Measurements from ENCODE around the gene CNDP1. TPM values are rescaled to one million over a fixed set of nuclear protein-coding genes. Genes with fewer than 3 reads are reported as not detected.
A peak's percentile ranks its signal among the peaks of the same experiment; 100 is the strongest.
"Not testable (repeated sequence)": the region's sequence is repeated elsewhere in the genome, so short reads cannot be mapped to it uniquely, and the experiment has no call there.

Gene CNDP1, protein sequence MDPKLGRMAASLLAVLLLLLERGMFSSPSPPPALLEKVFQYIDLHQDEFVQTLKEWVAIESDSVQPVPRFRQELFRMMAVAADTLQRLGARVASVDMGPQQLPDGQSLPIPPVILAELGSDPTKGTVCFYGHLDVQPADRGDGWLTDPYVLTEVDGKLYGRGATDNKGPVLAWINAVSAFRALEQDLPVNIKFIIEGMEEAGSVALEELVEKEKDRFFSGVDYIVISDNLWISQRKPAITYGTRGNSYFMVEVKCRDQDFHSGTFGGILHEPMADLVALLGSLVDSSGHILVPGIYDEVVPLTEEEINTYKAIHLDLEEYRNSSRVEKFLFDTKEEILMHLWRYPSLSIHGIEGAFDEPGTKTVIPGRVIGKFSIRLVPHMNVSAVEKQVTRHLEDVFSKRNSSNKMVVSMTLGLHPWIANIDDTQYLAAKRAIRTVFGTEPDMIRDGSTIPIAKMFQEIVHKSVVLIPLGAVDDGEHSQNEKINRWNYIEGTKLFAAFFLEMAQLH
- total RNA-seq, result 0.10 TPM

DNA sequence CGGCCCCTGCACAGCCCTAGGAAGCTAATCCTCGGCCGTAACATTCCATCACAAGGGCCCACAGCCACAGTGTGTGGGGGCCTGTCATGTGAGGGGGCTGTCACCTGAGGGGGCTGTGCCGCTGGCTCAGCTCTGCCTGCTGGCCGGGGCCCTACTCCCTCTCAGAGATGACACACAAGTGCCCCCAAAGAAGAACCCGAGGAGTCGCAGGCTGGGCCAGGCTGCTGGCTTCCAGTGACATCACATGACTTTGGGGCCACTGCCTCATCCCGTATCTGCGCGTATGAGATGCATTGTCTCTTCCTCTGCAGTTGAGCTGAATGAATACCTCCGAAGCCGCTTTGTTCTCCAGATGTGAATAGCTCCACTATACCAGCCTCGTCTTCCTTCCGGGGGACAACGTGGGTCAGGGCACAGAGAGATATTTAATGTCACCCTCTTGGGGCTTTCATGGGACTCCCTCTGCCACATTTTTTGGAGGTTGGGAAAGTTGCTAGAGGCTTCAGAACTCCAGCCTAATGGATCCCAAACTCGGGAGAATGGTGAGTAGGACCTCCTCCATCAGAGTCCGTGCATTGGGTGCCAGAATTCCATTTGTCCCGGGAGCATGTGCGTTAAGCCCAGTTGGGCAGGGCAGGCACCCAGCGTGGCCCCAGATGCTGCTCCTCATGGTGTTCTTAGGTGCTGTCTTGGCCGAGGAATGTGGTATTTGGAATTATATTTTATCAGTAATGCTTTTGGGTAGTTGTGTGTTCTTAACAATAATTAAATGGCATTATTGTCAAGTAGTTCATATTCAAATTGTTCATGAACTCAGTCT lies at the start of gene CNDP1:
TSS of gene CNDP1 (plus strand) at position 351 of the 820 bp plus-strand sequence. CDS start at position 519, 168 bp downstream.
- DNase-seq, result no peak

DNA sequence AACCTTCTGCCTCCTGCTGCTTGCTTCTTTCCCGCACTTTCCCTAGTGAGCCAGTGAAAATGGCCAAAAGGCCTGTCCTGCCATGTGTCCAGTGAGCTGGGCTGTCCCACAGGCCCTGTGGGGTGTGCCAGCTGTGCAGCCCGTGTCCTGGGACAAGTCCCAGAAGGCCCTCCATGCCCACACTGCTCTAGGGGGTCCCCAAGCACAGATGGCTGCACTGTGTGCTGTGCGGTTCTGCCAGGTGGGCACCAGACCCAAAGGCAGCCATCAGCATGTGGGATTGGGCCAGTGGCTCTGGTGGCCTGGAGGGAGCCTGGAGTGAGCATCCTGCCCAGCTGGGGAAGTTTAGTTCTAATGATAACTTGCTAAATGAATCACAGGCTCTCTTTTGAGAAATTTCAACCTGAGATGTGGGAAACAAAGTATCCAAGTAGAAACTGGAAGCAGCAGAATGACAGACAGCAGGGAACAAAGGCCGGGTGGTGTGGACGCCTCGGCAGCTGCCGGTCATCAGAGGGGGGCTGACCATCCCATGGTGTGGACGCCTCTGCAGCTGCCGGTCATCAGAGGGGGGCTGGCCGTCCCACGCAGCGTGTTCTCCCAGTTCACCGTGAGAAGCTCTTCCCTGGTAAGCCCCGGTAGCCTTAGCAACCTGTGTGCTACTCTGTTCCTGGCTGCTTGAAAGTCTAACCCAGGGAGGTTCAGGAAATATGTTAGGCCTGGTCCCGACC lies 48.0 kb upstream of the CNDP1 start:
- no peak for DNase-seq

DNA sequence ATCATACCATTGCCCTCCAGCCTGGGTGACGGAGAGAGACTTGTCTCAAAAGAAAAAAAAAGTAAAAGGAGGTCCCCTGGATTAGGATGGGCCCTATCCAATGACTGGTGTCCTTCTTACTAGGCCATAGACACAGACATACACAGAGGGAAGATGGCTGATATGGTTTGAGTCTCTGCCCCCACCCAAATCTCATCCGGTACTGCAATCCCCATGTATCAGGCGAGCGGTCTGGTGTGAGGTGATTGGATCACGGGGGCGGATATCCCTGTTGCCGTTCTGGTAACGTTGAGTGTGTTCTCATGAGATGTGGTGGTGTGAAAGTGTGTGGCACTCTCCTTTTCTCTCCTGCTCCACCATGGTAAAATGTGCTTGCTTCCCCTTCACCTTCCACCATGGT lies 45.9 kb upstream of the CNDP1 start:
- no peak for DNase-seq

DNA sequence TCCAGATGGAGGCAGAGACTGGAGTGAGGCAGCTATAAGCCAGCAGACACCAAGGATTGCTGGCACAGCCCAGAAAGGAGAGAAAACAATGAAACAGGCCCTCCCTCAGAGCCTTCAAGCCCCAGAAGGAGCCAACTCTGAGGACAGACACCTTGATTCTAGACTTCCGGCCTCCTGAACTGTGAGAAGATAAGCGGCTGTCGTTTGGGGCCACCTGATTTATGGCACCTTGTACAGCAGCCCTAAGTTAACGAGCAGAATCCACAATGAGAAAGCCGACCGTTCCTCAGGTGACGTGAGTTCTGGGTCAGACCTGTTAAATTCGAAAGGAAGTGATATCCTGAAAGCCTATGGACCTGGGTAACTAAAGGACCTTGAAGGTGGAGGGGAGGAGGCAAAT lies 45.4 kb upstream of the CNDP1 start:
- no peak for DNase-seq

DNA sequence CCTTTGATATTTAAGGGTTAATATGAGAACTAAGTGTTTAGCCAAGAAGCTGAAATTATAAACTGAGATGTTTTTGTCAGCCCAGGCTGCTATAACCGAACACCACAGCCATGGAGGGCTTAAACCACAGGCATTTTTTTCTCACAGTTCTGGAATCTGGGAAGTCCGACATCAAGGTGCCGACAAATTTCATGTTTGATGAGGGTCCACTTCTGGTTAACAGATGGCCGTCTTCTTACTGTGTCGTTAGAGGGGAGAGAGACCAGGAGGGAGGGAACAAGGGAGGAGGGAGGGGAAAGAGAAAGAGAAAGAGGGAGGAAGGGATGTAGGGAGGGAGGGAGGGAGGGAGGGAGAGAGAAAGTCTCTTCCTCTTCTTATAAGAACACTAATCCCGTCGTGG lies 44.6 kb upstream of the CNDP1 start:
- DNase-seq, result peak; percentile 87

DNA sequence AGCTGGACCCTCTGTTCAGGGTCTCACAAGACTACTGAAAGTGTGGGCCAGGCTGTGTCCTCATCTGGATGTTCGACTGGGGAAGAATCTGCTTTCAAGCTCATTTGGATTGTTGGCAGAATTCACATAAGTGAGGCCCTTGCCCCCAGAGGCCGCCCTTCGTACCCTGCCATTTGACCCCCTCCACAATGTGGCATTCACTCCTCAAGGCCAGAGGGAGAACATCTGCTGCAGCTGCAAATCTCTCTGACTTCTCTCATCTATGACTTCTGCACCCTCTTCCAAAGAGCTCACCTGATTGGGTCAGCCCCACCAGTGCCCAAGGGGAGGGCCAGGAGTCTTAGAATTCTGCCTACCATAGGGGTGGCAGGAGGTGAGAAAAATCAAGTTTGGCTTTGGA lies 42.0 kb upstream of the CNDP1 start:
- DNase-seq, result no peak

DNA sequence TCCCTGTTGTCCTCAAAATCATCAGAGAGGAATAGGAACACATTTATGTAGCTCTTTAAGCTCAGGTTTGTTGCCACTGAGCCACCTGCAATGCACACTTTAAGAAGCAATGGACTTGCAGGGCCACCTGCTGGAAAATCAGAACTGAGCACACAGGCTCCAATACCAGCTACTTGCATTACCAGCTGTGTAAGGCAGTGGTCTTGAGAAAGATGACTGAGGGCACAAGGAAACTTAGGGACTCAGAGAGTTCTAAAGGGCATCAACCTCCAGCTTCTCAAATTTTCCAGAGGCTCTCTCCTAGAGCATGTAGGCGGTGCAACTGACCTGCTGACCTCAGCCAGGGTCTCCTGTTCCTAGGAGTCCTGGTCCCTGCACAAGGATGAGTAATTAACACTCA lies 40.6 kb upstream of the CNDP1 start:
- DNase-seq, result peak; percentile 44

DNA sequence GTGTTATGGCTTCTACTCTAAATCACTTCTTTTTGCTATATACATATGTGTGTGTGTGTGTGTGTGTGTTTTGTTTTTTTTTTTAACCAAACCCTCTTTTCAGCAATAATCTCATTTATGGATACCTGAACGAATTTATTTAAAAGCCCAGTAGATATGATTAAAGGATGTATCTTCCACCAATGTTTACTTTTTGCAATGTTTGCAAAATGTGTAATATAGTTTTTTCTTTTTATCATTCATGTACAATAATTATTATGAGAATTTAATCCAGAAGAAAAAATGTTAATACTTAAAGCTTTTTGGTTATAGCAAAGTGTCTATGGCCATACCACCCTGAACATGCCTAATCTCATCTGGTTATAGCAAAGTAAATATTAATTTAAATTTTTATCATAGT lies 39.8 kb upstream of the CNDP1 start:
- no peak for DNase-seq

DNA sequence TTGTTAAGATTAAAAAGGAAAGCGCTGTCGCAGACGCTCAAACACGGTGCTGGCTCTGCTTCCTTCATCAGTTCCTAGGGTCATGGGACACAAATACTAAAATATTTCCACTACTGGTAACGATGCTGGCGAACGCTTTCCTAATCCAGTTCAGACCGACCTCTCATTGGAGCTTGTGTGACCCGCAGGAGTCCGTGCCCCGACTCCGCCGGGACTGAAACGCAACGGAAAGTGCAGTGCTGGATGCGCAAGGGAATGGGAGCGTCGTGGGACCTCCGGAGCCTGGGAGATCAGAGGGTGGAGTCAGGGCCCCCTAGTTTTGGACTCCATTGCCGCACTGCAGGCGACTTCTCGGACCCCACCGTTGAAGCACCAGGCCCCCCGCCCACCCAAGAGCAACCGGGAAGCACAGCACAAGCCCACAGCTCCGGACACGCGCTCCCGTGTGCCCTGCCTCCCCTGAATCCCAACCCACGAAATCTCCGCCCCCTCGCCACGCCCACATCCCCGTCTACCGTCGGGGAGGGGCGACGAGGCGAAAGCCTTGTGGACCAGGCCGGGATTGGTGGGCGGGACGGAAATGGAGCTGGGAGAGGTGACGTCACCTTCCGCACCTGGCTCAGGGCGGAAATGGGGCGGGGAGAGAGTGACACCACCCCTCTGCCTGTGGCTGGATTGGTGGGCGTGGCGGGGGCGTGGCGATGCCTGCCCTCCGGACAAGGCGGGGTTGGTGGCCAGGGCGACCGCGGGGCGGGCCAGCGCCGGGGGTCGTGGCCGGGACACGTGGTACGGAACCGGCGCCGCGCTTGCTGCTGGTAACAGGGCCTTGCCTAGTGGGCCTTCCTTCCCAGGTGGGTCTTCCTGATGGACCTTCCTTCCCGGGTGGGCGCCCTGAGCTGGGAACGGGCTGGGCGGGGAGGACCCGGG lies 38.5 kb upstream of the CNDP1 start, which contains the start of gene CNDP2:
TSS of gene CNDP2 (plus strand) at position 783 of the 927 bp plus-strand sequence. CDS start 3,611 bp downstream, outside the sequence.
- peak; percentile 99 for DNase-seq

DNA sequence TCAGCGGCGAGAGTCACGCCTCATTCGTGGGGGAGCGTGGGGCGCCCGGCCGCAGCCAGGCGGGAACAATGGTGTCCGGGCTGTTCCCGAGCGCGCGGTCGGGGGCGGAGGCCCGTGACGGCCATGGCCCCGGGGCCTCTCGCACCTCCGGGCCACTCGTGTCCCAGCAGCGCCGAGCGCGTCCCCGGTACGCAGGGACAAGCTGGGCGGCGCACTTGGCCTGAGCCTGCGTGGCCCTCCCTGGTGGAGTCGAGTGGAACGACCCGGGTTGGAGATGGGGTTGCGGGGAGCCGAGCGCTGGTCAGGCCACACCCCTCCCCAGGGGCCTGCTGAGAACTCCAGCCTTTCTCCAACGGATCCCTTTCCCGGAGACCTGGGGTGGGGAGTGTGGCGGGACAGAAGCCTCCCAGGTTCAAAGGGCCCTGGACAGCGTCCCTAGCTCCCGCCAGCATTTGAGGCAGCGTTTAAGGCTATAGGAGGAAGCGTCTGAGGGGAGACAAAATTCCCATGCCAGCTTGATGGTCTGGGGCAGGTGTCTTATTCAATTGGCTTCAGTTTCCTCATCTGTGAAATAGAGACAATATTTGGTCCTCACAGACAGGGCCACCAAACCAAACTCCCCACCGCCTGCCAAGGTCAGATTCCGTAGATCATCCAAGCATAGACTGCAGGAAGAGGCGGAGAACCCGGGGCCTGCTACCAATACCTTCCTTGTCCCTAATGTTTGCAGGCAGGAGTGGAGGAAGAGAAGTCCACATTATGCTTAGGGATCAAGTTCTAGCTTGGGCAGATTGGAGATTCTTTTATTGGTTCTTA lies 37.6 kb upstream of the CNDP1 start:
- peak; percentile 43 for DNase-seq

DNA sequence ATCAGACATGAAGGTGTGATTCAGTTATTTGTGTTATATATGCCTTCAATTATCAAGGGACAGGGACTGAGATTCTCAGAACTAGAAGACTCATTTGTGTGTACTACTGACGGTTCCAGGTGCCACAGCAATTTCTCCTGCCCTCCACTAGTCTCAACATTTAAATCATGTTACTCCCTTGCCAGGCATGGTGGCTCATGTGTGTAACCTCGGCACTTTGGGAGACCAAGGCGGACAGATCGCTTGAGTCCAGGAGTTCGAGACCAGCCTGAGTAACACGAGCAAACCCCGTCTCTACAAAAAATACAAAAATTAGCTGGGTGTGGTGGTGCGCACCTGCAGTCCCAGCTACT lies 37.0 kb upstream of the CNDP1 start:
- no peak for DNase-seq

DNA sequence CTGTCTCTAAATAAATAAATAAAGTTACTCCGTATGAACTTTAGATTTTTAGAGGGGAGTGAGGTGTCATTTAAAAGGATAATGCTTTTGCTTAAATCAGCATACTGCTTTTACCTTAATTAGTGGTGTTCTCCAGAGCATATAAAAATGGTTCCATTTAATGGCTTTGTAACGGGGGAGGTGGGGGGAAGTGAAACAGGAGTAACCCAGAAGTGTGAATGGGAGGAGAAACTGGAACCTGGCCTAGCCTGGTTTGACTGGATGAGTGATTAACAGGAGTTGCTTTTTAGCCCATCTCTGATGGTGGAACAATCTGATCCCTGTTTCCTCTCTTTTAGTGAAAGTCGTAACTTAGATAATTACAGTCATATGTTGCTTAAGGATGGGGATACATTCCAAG lies 36.5 kb upstream of the CNDP1 start:
- peak; percentile 20 for DNase-seq

DNA sequence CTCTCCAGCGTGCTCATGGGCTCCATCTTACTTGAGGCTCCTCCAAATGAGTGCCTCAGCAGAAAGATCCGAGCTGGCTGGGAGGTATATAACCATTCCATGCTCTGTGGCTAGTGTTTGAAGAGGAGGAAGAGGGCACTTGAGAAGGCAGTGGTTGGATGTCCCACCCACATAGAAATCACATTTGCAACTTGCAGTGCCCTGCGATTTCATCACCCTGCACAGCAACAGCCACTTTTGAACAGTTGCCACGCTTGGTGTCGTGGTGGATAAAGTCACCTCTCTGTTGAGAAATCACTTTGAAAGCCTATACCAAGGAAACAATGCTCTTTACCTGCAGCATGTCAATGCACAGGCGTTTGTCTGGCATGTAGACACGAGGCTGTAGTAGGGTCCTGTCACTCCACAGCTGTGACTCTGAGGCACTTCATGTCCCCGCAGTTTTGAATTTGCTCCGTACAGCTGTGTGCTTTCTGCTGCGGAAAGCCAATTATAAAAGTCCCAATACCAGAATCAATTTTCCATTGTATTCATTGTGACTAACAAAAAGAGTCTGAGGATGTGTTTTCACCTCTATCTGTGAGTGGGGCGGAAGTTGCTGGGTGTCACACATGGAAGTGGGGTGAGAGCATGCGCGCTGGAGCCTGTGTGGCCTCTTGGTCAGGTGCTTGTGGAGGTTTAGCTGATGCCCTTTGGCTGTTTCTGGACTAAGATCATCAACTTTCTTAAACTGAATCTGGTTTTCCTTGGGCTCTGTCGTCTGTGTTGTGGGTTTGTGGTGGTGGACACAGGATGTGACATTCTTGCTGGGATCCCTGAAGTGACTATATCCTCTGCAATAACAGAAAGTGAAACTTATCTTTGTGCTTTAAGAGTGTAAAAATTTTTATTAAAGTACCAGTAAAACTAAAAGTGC lies 35.3 kb upstream of the CNDP1 start:
- DNase-seq, result no peak

DNA sequence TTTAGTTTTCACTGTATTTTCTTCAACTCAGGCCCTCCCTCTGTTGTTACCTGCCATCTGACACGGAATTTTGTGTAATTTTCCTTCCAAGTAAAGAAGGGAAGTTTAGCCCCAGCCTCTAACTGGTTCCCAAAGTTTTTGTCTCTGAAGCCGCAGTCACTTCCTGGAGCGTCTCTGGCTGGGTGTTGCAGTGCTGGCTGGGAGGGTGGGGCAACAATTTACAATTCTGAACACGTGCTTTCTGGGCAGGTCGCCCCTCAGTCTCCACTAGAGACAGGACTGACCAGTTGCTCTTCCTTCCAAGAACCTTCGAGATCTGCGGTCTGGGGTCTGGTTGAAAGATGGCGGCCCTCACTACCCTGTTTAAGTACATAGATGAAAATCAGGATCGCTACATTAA lies 34.7 kb upstream of the CNDP1 start:
- DNase-seq, result no peak

DNA sequence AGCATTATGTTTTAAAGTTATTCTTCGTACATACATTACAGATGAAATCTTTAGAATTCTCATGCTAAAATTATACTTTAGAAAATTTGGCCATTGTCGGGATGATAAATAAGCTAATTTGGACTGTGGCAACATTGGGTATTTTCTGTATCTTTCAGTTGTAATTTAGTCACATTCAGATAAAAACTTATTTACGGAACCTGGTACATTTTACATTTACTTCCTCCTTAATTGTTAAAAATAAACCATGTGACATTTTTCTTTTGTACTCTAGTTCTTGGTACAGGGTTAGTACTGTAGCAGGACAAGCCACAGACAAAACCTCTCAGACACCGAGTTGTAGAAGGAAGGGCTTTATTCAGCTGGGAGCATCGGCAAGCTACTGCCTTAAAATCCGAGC lies 33.9 kb upstream of the CNDP1 start:
- DNase-seq, result no peak

DNA sequence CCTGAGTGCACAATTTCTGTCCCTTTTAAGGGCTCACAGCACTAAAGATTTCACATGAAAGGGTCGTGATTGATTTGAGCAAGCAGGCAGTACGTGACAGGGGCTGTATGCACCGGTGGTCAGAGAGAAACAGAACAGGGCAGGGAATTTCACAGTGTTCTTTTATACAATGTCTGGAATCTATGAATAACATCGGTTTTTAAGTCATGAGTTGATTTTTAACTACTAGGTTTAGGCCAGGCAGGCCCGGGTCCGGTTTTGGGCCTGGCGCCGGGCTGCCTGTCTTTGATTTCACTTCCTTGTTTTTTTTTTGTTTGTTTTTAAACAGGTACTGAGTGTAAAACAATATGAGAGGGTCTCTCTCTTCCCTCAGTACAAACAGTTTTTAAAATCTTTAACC lies 33.5 kb upstream of the CNDP1 start:
- DNase-seq, result not testable (repeated sequence)

DNA sequence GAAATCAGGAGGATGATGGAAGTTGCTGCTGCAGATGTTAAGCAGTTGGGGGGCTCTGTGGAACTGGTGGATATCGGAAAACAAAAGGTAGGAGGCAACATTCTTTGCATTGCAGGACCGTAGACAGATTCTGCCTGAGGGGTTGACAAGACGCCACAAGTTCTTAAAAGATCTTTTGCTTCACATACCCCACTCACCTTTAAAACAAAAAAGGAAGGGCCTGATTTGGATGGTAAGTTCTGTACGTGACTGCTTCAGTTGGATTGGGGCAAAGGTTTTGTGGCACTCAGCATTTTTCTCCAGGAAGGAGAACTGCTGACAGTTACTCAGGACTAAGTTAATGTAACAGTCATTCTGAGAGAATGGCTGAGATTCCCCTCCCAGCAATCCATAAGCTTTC lies 32.9 kb upstream of the CNDP1 start:
- DNase-seq, result no peak

DNA sequence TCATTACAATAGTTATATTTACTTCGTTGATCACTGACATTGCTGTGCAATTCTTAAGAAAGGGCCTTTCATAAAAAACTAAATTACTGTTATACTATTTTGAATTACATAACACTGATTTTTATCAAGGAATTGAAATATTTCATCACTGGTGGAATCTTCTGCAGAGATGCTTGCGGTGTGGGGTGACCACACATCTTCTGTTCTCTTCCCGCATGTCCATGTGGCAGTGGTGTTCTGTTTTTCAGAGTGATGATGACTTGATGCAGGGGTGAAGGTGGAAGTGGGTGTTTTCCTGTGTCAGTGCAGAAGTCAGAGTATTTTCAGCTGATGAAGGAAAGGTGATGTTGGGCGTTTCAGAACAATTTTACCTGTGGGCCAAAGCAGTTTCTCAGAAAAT lies 31.2 kb upstream of the CNDP1 start:
- DNase-seq, result no peak

DNA sequence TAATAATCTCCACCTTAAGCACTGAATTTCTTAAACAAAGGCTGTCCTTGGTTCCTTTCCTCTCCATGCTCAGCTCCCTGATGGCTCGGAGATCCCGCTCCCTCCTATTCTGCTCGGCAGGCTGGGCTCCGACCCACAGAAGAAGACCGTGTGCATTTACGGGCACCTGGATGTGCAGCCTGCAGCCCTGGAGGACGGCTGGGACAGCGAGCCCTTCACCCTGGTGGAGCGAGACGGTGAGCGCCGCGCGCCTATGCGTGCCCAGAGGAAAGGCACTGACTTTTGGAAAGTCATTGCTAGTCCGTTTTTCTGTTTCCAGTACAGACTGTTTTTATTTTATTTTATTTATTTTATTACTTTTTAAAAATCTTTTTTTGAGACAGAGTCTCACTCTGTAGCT lies 28.5 kb upstream of the CNDP1 start:
- DNase-seq, result no peak

Data from skin of body (tissue), 2 donors.